ENCODE data around the gene ZBTB11.
"Not testable (repeated sequence)": the region's sequence is repeated elsewhere in the genome, so short reads cannot be mapped to it uniquely, and the experiment has no call there.

The ZBTB11 gene

DNA sequence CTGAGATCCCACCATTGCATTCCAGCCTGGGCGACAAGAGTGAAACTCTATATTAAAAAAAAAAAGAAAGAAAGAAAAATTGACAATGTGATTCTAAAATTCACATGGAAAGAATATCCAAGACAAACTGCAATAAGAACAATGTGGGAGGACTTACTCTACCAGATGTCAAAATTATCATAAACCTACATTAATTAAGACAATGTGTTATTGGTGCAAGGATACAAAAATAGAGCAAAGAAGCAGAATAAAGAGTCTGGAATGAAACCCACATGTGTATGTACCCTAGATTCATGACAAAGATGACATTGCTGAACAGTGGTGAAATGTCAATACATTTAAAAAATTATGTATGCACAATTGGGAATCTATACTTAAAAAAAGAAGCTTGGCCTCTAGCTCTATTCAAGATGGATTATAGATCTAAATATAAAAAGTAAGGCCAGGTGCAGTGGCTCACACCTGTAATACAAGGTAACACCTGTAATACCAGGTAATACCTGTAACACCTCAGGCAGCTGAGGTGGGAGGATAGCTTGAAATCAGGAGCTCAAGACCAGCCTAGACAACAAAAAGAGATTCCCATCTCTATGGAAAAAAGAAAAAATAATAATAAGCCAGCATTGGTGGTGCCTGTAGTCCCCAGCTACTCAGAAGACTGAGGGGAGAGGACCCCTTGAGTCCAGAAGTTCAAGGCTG lies 45.7 kb downstream of the ZBTB11 start:
- intact Hi-C loops (cut with DNase I), result no loop called here

DNA sequence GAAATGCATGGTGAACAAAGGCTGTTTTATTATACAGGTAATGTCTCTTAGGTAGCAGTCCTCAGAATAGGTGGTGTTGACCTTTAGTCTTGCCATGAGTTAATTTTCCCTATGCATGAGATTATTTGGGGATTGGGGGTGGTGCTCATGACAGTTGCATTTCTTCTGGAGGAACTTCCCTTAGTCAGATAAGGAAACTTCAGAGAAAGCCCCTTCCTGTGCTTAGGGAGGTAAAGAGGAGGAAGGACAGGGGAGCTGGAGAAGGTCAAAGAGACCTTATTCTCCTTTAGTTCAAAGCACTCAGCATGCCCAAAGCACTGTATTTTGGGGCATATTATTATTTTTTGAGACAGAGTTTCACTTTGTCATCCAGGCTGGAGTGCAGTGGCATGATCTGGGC lies 47.7 kb downstream of the ZBTB11 start:
- intact Hi-C loops (cut with DNase I), result no loop called here

More for the DNA sequence above, 45.7 kb downstream of the ZBTB11 start:
- DNase-seq, result no peak

DNA sequence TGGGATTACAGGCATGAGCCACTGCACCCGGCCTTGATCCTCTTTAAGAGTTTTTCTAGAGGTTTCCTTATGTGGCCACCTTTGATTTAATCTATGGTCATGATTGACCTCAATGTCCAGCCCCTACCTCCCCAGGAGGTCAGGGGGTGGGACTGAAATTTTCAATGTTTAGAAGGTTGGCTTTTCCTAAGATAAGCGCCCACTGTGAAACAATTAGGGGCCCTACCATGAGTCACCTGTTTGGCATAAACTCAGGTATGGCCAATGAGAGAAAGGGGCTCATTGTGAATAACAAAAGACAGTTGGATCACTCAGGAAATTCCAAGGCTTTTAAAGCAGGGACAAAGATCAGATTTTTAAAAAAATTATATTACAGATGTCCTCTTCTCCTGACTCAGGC lies 51.1 kb downstream of the ZBTB11 start:
- no peak for DNase-seq
- intact Hi-C loops (cut with DNase I), result no loop called here

More for the DNA sequence above, 47.7 kb downstream of the ZBTB11 start:
- no peak for DNase-seq

DNA sequence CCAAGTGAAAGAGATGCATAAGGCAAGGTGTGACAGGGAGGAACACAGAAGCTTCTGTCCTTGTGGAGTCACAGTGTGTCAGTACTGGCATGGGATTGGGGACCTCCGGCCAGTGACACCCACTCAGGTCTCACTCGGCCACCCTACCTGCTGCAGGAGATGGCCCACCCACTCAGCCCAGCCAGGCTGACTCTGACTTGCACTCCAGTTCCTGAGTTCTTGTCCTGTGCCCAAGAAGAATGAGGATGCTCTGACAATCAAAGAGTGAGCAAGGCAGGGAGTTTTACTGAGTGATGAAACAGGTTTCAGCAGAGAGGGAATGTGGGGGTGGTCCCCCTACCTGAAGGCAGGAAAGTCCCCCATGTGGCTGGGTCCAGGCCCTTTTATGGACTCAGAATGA lies 52.1 kb downstream of the ZBTB11 start:
- DNase-seq, result peak in 1 of 10 donors; percentile 40
- intact Hi-C loops (cut with DNase I), result no loop called here

DNA sequence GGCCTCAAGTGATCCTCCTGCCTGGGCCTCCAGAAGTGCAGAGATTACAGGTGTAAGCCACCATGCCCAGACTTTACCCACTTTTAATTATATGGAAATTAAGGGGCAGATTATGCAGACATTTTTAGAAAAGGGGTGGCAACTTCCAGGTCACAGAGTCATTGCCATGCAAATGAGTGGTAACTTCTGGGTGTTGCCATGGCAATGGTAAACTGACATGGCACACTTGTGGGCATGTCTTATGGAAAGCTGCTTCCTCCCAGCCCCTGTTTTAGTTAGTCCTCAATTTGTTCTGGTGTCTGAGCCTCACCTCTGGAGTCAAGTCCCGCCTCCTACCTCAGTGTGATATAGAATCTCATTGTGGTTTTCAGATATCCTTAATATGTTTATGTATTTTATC lies 53.3 kb downstream of the ZBTB11 start:
- intact Hi-C loops (cut with DNase I), result no loop called here

DNA sequence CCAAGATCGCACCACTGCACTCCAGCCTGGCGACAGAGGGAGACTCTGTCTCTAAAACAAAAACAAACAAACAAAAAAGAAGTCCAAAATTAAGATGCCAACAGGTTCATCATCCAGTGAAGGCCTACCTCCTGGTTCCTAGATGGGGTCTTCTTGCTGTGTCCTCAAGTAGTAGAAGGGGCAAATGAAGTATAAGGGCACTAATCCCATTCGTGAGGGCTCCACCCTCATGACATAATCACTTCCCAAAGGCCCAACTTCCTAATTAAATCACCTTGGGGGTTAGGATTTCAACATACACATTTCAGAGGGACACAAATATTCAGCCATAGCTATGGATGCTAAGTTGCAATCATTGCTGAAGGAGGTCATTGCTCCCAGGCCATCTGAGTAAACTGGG lies 57.2 kb downstream of the ZBTB11 start:
- intact Hi-C loops (cut with DNase I), result no loop called here
- no peak for DNase-seq

More for the DNA sequence above, 53.3 kb downstream of the ZBTB11 start:
- no peak for DNase-seq

DNA sequence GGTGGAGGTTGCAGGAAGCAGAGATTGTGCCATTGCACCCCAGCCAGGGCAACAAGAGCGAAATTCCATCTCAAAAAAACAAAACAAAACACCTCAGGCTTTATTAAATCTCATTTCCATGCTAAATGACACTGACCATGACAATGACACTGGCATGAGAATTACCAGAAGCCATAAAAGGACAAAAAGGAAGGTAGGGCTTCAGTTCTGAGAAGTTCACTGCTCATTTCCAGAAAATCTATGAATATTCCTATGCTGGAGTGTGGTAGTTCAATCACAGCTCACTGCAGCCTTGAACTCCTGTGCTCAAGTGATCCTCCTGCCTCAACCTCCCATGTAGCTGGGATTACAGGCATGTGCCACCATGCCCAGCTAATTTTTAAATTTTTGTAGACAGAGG lies 58.2 kb downstream of the ZBTB11 start:
- no peak for DNase-seq
- intact Hi-C loops (cut with DNase I), result no loop called here

DNA sequence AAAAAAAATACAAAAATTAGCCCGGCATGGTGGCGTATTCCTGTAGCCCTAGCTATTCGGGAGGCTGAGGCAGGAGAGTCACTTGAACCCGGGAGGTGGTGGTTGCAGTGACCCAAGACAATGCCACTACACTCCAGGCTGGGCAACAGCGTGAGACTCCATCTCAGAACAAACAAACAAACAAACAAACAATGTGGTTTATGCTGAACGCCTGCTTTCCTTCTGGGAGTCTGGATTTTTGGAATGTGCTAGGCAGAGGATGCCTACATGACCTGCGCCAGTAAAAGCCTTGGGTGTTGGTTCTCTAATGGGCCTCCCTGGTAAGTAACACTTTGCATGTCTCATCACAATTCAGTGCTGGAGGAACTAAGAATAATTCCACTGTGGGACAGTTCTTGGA lies 59.5 kb downstream of the ZBTB11 start:
- no peak for DNase-seq
- intact Hi-C loops (cut with DNase I), result no loop called here

DNA sequence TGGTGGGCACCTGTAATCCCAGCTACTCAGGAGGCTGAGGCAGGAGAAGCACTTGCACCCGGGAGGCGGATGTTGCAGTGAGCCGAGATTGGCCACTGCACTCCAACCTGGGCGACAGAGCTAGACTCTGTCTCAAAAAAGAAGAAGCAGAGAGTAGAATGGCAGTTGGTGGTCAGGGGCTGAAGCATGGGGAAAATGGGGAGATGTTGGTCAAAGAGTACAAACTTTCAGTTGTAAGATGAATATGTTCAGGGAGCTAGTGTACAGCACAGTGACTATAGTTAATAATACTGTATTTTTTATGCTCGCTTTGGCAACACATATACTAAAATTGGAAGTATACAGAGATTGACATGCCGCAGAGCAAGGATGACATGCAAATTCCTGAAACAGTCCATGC lies 61.4 kb downstream of the ZBTB11 start:
- intact Hi-C loops (cut with DNase I), result no loop called here
- peak in 1 of 10 donors; percentile 14 for DNase-seq

DNA sequence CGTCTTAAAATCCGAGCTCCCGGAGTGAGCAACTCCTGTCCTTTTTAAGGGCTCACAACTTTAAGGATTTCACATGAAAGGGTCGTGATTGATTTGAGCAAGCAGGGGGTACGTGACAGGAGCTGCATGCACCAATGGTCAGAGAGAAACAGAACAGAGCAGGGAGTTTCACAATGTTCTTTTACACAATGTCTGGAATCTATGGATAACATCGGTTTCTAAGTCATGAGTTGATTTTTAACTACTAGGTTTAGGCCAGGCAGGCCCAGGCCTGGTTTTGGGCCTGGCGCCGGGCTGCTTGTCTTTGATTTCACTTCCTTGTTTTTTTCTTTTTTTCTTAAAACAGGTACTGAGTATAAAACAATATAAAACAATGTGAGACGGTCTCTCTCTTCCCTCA lies 63.9 kb downstream of the ZBTB11 start:
- intact Hi-C loops (cut with DNase I); DNase-seq: not testable (repeated sequence)

DNA sequence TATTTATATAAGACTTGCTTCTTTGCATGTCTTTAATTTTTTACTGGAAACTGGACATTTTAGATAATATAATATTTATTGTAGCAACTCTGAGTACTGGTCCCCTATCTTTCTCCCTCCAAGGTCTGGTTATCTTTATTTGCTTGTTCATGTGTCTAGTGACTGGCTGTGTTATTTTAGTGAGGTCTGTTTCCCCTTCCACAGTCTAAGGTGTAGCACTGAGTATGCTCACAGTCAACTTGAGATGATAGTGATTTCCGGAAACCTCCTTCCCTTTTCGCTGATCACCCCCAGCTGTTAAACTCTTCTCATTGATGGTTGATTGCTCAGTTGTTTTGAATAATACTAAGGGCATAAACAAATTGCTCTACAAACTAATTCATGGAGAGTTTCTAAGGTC lies 65.9 kb downstream of the ZBTB11 start:
- DNase-seq, result no peak
- intact Hi-C loops (cut with DNase I), result no loop called here

DNA sequence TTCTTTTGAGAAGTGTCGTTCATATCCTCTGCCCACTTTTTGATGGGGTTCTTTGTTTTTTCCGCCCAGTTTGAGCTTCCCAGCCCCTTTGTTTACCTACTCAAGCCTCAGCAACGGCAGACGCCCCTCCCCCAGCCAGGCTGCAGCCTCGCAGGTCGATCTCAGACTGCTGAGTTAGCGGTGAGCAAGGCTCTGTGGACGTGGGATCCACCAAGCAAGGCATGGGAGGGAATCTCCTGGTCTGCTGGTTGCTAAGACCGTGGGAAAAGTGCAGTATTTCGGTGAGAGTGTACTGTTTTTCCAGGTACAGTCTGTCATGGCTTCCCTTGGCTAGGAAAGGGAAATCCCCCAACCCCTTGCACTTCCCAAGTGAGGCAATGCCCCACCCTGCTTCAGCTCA lies 71.5 kb downstream of the ZBTB11 start:
- DNase-seq; intact Hi-C loops (cut with DNase I): not testable (repeated sequence)

DNA sequence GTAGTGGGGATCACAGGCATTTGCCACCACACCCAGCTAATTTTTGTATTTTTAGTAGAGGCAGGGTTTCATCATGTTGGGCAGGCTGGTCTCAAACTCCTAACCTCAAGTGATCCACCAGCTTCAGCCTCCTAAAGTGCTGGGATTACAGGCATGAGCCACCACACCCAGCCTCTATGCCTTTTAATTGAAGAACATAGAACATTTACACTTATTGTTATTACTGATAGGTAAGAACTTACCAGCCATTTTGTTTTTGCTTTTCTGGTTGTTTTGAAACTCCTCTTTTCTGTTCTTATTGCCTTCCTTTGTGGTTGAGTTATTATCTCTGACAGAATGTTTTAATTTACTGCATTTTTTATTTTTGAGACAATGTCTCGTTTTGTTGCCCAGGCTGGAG lies 73.7 kb downstream of the ZBTB11 start:
- intact Hi-C loops (cut with DNase I), result no loop called here
- DNase-seq, result no peak

DNA sequence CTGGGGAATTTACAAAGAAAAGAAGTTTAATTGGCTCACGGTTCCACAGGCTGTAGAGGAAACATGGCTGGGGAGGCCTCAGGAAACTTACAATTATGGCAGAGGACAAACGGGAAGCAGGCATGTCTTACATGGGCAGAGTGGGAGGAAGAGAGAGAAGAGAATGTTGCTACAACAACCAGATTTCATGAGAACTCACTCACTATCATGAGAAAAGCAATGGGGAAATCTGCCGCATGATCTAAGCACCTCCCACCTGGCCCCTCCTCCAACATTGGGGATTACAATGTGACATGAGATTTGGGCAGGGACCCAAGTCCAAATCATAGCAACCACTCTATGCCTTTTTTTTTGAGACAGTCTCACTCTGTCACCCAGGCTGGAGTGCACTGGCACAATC lies 74.2 kb downstream of the ZBTB11 start:
- DNase-seq, result no peak
- intact Hi-C loops (cut with DNase I), result no loop called here

All from posterior cingulate gyrus (tissue), 11 donors.